H1 (cell line): ENCODE measurements around the gene EFHC1. TPM values are rescaled to one million over a fixed set of nuclear protein-coding genes. Genes with fewer than 3 reads are reported as not detected.

ENCODE experiments used
- KDM5A ChIP-seq: fragments of 200-600 bp; IDR thresholded peaks from 2 replicates; pipeline ENCODE4 v1.7.1; 2012; ENCODE audit warnings: mild to moderate bottlenecking, low read length, inconsistent platforms, mixed read lengths
- SP1 ChIP-seq: IDR thresholded peaks from 2 replicates; pipeline ENCODE4 v1.6.1; 2011; ENCODE audit warnings: low read depth, low read length
- polyA plus RNA-seq, 7 experiments: library from polyadenylated mRNA; depleted of rRNA in 3 of 7; stranded (reverse) in 5 of 7; unstranded in 2 of 7; fragments of >200 nt in 5 of 7; fragments of 200-250 nt in 2 of 7; gene quantifications; 1 replicate in 5 of 7; 2 replicates in 1 of 7; 4 replicates in 1 of 7; pipeline versions ENCODE4 v1.2.1 to v1.2.3, GENCODE V29; 2011 to 2013; ENCODE audit warnings: missing spikeins in 2 of 7, mixed read lengths in 2 of 7
- total RNA-seq: library from RNA; stranded (reverse); fragmentation: NEBNext Ultra II Directional; extraction: Animal tissue kit (Norgen Biotek cat#: 25700); gene quantifications from 2 replicates; pipeline ENCODE4 v1.2.1, GENCODE V29; 2021
- TF ChIP-seq, protein P1 (sequence below): fragments of 300-600 bp; sonication (generic); IDR thresholded peaks from 2 replicates; pipeline ENCODE4 v1.7.1; 2012; ENCODE audit warnings: low read length, moderate library complexity, mild to moderate bottlenecking, inconsistent platforms; ENCODE audit not compliant: insufficient replicate concordance

The EFHC1 gene
- total and polyA plus RNA-seq, 2 of the 8 experiments (the other 6 are each of a cell fraction or from before 2014, with no cell fraction given), result 10.5 to 16.4 TPM

DNA sequence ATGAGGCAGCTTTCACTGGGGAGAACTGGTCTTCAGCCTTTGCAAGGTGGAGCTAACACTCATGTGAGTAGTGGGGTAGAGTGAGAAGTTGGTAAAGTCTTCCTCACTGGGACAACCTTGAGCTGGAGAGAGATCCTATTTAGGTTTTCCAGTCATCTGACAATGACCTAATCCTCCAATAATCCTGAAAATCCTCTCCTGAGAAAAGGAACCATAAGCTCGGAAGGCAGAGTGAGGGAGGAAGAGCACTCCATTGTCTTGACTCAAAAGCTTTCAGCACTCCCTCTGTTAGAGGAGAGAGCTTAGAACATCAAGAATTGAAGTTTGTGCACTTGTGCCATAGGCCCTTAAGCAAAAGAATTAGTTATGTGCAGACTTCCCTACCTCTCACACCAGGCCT, 78.9 kb downstream of the EFHC1 start (continued):
- TF ChIP-seq, protein P1, sequence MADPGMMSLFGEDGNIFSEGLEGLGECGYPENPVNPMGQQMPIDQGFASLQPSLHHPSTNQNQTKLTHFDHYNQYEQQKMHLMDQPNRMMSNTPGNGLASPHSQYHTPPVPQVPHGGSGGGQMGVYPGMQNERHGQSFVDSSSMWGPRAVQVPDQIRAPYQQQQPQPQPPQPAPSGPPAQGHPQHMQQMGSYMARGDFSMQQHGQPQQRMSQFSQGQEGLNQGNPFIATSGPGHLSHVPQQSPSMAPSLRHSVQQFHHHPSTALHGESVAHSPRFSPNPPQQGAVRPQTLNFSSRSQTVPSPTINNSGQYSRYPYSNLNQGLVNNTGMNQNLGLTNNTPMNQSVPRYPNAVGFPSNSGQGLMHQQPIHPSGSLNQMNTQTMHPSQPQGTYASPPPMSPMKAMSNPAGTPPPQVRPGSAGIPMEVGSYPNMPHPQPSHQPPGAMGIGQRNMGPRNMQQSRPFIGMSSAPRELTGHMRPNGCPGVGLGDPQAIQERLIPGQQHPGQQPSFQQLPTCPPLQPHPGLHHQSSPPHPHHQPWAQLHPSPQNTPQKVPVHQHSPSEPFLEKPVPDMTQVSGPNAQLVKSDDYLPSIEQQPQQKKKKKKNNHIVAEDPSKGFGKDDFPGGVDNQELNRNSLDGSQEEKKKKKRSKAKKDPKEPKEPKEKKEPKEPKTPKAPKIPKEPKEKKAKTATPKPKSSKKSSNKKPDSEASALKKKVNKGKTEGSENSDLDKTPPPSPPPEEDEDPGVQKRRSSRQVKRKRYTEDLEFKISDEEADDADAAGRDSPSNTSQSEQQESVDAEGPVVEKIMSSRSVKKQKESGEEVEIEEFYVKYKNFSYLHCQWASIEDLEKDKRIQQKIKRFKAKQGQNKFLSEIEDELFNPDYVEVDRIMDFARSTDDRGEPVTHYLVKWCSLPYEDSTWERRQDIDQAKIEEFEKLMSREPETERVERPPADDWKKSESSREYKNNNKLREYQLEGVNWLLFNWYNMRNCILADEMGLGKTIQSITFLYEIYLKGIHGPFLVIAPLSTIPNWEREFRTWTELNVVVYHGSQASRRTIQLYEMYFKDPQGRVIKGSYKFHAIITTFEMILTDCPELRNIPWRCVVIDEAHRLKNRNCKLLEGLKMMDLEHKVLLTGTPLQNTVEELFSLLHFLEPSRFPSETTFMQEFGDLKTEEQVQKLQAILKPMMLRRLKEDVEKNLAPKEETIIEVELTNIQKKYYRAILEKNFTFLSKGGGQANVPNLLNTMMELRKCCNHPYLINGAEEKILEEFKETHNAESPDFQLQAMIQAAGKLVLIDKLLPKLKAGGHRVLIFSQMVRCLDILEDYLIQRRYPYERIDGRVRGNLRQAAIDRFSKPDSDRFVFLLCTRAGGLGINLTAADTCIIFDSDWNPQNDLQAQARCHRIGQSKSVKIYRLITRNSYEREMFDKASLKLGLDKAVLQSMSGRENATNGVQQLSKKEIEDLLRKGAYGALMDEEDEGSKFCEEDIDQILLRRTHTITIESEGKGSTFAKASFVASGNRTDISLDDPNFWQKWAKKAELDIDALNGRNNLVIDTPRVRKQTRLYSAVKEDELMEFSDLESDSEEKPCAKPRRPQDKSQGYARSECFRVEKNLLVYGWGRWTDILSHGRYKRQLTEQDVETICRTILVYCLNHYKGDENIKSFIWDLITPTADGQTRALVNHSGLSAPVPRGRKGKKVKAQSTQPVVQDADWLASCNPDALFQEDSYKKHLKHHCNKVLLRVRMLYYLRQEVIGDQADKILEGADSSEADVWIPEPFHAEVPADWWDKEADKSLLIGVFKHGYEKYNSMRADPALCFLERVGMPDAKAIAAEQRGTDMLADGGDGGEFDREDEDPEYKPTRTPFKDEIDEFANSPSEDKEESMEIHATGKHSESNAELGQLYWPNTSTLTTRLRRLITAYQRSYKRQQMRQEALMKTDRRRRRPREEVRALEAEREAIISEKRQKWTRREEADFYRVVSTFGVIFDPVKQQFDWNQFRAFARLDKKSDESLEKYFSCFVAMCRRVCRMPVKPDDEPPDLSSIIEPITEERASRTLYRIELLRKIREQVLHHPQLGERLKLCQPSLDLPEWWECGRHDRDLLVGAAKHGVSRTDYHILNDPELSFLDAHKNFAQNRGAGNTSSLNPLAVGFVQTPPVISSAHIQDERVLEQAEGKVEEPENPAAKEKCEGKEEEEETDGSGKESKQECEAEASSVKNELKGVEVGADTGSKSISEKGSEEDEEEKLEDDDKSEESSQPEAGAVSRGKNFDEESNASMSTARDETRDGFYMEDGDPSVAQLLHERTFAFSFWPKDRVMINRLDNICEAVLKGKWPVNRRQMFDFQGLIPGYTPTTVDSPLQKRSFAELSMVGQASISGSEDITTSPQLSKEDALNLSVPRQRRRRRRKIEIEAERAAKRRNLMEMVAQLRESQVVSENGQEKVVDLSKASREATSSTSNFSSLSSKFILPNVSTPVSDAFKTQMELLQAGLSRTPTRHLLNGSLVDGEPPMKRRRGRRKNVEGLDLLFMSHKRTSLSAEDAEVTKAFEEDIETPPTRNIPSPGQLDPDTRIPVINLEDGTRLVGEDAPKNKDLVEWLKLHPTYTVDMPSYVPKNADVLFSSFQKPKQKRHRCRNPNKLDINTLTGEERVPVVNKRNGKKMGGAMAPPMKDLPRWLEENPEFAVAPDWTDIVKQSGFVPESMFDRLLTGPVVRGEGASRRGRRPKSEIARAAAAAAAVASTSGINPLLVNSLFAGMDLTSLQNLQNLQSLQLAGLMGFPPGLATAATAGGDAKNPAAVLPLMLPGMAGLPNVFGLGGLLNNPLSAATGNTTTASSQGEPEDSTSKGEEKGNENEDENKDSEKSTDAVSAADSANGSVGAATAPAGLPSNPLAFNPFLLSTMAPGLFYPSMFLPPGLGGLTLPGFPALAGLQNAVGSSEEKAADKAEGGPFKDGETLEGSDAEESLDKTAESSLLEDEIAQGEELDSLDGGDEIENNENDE, result no peak
- no peak for TF ChIP-seq SP1
- no peak for TF ChIP-seq KDM5A
